ENCODE measurements around the gene METTL16. TPM values are rescaled to one million over a fixed set of nuclear protein-coding genes. Genes with fewer than 3 reads are reported as not detected.

METTL16 gene
- total and polyA plus RNA-seq, 9 of the 15 experiments (the other 6 are each of a cell fraction or from before 2014, with no cell fraction given) = 12.1 to 30.5 (median 19.8) TPM

- POLR2A ChIA-PET = interaction anchor here (0.8 to 1.0 kb wide), 2 partner anchors 10 to 178 kb away, joined by 3 read pairs; no protein-coding TSS in a partner anchor
- H3K27ac ChIP-seq (ENCODE audit: extremely low read depth, low read depth, low read length) = no peak overlapping the region
- H3K4me1 ChIP-seq (replicated peaks in 1 of 2; ENCODE audit: control insufficient read depth in 2 of 2, insufficient read depth in 2 of 2, low read length in 2 of 2) = no peaks in the 10 kb centered on the region
- H3K9me1 ChIP-seq (ENCODE audit: control insufficient read depth, insufficient read depth, low read length) = no peaks in the 10 kb centered on the region
- no peaks in the 10 kb centered on the region for H4K20me1 ChIP-seq (replicated peaks; ENCODE audit: control insufficient read depth, insufficient read depth, low read length)
- no peaks in the 10 kb centered on the region for H3K9me3 ChIP-seq (replicated peaks; ENCODE audit: control insufficient read depth, insufficient read depth, low read depth, low read length)
- WGBS (ENCODE audit: insufficient coverage, low coverage, missing lambda C conversion rate) = 89% methylated on average over 3 of the region's 3 CpGs
- intact Hi-C loops (cut with micrococcal nuclease) = no loop called here
- BruUV-seq (replicated peaks) = no TSS peak
- DNase-seq (ENCODE audit: extremely low read depth in 1 of 4, low spot score in 3 of 4) (no peak), FAIRE-seq (no peak), ATAC-seq (no peak)
- no peaks in the 10 kb centered on the region for H3K27me3 ChIP-seq (ENCODE audit: control insufficient read depth in 2 of 2, insufficient read depth in 2 of 2, low read length in 2 of 2)
- H3K36me3 ChIP-seq (ENCODE audit: control insufficient read depth, insufficient read depth, low read length) = peaks cover 41% of the 10 kb centered on the region; the same call in 2 of the 3 replicates
- in situ Hi-C loops (cut with MboI) = no loop called here
- H3K79me2 ChIP-seq (ENCODE audit: control insufficient read depth, insufficient read depth, low read length) = no peaks in the 10 kb centered on the region
- no peak overlapping the region for H2AFZ ChIP-seq (ENCODE audit: low read depth, low read length)
- TF ChIP-seq KLF16 (IDR thresholded peaks at IDR 0.05) = no peak
- TF ChIP-seq ZNF175 (CRISPR knock-in tag; IDR thresholded peaks at IDR 0.05; ENCODE audit: low read depth) = no peak
- TF ChIP-seq, protein P1, sequence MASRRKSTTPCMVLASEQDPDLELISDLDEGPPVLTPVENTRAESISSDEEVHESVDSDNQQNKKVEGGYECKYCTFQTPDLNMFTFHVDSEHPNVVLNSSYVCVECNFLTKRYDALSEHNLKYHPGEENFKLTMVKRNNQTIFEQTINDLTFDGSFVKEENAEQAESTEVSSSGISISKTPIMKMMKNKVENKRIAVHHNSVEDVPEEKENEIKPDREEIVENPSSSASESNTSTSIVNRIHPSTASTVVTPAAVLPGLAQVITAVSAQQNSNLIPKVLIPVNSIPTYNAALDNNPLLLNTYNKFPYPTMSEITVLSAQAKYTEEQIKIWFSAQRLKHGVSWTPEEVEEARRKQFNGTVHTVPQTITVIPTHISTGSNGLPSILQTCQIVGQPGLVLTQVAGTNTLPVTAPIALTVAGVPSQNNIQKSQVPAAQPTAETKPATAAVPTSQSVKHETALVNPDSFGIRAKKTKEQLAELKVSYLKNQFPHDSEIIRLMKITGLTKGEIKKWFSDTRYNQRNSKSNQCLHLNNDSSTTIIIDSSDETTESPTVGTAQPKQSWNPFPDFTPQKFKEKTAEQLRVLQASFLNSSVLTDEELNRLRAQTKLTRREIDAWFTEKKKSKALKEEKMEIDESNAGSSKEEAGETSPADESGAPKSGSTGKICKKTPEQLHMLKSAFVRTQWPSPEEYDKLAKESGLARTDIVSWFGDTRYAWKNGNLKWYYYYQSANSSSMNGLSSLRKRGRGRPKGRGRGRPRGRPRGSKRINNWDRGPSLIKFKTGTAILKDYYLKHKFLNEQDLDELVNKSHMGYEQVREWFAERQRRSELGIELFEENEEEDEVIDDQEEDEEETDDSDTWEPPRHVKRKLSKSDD (conservative IDR thresholded peaks at IDR 0.05; ENCODE audit: low read length) = no peak
- TF ChIP-seq SMARCC2 (IDR thresholded peaks at IDR 0.05; ENCODE audit: low read depth) = no peak
- TF ChIP-seq, protein P2, sequence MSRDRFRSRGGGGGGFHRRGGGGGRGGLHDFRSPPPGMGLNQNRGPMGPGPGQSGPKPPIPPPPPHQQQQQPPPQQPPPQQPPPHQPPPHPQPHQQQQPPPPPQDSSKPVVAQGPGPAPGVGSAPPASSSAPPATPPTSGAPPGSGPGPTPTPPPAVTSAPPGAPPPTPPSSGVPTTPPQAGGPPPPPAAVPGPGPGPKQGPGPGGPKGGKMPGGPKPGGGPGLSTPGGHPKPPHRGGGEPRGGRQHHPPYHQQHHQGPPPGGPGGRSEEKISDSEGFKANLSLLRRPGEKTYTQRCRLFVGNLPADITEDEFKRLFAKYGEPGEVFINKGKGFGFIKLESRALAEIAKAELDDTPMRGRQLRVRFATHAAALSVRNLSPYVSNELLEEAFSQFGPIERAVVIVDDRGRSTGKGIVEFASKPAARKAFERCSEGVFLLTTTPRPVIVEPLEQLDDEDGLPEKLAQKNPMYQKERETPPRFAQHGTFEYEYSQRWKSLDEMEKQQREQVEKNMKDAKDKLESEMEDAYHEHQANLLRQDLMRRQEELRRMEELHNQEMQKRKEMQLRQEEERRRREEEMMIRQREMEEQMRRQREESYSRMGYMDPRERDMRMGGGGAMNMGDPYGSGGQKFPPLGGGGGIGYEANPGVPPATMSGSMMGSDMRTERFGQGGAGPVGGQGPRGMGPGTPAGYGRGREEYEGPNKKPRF (IDR thresholded peaks at IDR 0.05; ENCODE audit: low read depth, low read length) = no peak
- TF ChIP-seq BCOR (IDR thresholded peaks at IDR 0.05) = no peak
- no peak for TF ChIP-seq XRCC3 (IDR thresholded peaks at IDR 0.05)
- TF ChIP-seq SMARCB1 (IDR thresholded peaks at IDR 0.05; ENCODE audit: insufficient read length, low read depth) = no peak
- TF ChIP-seq TCFL5 (CRISPR knock-in tag; conservative IDR thresholded peaks at IDR 0.05) = no peak
- no peak for TF ChIP-seq NR1H2 (CRISPR knock-in tag; IDR thresholded peaks at IDR 0.05)
- TF ChIP-seq ZNF324 (CRISPR knock-in tag; IDR thresholded peaks at IDR 0.05) = no peak
- TF ChIP-seq, protein P3, sequence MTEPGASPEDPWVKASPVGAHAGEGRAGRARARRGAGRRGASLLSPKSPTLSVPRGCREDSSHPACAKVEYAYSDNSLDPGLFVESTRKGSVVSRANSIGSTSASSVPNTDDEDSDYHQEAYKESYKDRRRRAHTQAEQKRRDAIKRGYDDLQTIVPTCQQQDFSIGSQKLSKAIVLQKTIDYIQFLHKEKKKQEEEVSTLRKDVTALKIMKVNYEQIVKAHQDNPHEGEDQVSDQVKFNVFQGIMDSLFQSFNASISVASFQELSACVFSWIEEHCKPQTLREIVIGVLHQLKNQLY (CRISPR knock-in tag; conservative IDR thresholded peaks at IDR 0.05) = no peak
- no peak for TF ChIP-seq HNRNPH1 (optimal IDR thresholded peaks at IDR 0.05; ENCODE audit: low read depth, low read length)
- no peak for TF ChIP-seq MAFK (IDR thresholded peaks at IDR 0.05; ENCODE audit: low read length)
- TF ChIP-seq, protein P4, sequence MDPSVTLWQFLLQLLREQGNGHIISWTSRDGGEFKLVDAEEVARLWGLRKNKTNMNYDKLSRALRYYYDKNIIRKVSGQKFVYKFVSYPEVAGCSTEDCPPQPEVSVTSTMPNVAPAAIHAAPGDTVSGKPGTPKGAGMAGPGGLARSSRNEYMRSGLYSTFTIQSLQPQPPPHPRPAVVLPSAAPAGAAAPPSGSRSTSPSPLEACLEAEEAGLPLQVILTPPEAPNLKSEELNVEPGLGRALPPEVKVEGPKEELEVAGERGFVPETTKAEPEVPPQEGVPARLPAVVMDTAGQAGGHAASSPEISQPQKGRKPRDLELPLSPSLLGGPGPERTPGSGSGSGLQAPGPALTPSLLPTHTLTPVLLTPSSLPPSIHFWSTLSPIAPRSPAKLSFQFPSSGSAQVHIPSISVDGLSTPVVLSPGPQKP (CRISPR knock-in tag; IDR thresholded peaks at IDR 0.05) = no peak
- H3K4me2 ChIP-seq (ENCODE audit: insufficient read depth, low read length) = no peak overlapping the region
- no peak overlapping the region for H3K9ac ChIP-seq (ENCODE audit: insufficient read depth in 1 of 2, low read depth in 2 of 2, low read length in 2 of 2)
- CTCF ChIA-PET (ENCODE audit: low intra/inter-chr PET ratio) = interaction anchor here (0.7 kb wide), 1 partner anchor 371 kb away, joined by 3 read pairs; no protein-coding TSS in a partner anchor
- H3K4me3 ChIP-seq = no peak overlapping the region
Observed at GRCh38 chr17:2456475-2456874, 55.2 kb downstream of the METTL16 start.

Measured in K562 (cell line).